GM12865 (cell line): ENCODE data around the gene SPATC1L.
A peak's percentile ranks its signal among the peaks of the same experiment; 100 is the strongest.

Experiments used
- DNase-seq: peaks from one replicate; pipeline ENCODE4 v3.0.0; 2010; ENCODE audit warnings: low read depth
- H3K4me3 ChIP-seq: 2 replicates; pipeline ENCODE4 v1.5.1; 2011; ENCODE audit warnings: mild to moderate bottlenecking, low read depth, low read length, control low read depth
- TF ChIP-seq, protein P1 (sequence below): IDR thresholded peaks from 2 replicates; pipeline ENCODE4 v1.5.1; 2011; ENCODE audit warnings: low read length, control low read depth, low read depth, inconsistent platforms; ENCODE audit not compliant: insufficient read depth; ENCODE audit errors: missing control alignments

The SPATC1L gene

GRCh38 chr21:46194374-46195334 is 10.4 kb upstream of the SPATC1L start:
- peak; percentile 0 for DNase-seq
- H3K4me3 ChIP-seq: no peak overlapping the region
- TF ChIP-seq, protein P1, sequence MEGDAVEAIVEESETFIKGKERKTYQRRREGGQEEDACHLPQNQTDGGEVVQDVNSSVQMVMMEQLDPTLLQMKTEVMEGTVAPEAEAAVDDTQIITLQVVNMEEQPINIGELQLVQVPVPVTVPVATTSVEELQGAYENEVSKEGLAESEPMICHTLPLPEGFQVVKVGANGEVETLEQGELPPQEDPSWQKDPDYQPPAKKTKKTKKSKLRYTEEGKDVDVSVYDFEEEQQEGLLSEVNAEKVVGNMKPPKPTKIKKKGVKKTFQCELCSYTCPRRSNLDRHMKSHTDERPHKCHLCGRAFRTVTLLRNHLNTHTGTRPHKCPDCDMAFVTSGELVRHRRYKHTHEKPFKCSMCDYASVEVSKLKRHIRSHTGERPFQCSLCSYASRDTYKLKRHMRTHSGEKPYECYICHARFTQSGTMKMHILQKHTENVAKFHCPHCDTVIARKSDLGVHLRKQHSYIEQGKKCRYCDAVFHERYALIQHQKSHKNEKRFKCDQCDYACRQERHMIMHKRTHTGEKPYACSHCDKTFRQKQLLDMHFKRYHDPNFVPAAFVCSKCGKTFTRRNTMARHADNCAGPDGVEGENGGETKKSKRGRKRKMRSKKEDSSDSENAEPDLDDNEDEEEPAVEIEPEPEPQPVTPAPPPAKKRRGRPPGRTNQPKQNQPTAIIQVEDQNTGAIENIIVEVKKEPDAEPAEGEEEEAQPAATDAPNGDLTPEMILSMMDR: no peak

DNA sequence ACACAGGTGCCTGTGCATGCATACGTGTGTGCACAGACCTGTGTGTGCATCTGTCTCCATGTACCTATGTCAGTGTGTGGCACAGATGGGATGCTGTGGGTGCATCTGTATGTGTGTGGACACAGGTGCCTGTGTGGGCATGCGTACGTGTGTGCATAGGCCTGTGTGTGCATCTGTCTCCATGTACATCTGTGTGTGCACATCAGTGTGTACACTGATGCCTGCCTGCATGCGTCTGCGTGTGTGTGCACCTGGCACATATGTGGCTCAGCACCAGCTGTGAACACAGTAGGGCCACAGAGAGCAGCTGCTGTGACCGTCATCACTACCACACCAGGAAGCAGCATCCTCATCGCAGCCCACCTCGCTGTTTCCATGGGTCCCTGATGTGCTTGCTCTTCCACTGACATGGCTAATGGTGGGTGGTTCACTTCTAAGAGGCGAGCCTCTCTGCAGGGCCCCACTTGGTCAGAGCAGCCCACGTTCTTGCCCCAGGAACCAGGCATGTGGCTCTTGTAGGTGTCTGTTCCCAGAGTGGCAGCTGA is 9.6 kb upstream of the SPATC1L start:
- no peak overlapping the region for H3K4me3 ChIP-seq
- TF ChIP-seq, protein P1: no peak
- DNase-seq: peak; percentile 0

- H3K4me3 ChIP-seq: no peak overlapping the region
- DNase-seq: no peak
- TF ChIP-seq, protein P1: no peak
These were observed 7.7 kb upstream of the SPATC1L start for GRCh38 chr21:46191686-46192575.

GRCh38 chr21:46191257-46191685 is 7.0 kb upstream of the SPATC1L start:
- TF ChIP-seq, protein P1: no peak
- no peak for DNase-seq
- H3K4me3 ChIP-seq: no peak overlapping the region

- DNase-seq: no peak
- no peak overlapping the region for H3K4me3 ChIP-seq
- TF ChIP-seq, protein P1: no peak
These were observed 6.4 kb upstream of the SPATC1L start for GRCh38 chr21:46190491-46191131.

GRCh38 chr21:46189959-46190490 is 5.8 kb upstream of the SPATC1L start:
- TF ChIP-seq, protein P1: no peak
- DNase-seq: no peak
- no peak overlapping the region for H3K4me3 ChIP-seq
